HG02884 (cell line): ENCODE data around the gene FAM50A.

ENCODE experiments used
- ATAC-seq: cut with Tn5 transposase; IDR thresholded peaks from one replicate; pipeline ENCODE4 v1.9.1; 2021; ENCODE audit warnings: mild to moderate bottlenecking, moderate library complexity; ENCODE audit not compliant: unreplicated experiment

Gene FAM50A

DNA sequence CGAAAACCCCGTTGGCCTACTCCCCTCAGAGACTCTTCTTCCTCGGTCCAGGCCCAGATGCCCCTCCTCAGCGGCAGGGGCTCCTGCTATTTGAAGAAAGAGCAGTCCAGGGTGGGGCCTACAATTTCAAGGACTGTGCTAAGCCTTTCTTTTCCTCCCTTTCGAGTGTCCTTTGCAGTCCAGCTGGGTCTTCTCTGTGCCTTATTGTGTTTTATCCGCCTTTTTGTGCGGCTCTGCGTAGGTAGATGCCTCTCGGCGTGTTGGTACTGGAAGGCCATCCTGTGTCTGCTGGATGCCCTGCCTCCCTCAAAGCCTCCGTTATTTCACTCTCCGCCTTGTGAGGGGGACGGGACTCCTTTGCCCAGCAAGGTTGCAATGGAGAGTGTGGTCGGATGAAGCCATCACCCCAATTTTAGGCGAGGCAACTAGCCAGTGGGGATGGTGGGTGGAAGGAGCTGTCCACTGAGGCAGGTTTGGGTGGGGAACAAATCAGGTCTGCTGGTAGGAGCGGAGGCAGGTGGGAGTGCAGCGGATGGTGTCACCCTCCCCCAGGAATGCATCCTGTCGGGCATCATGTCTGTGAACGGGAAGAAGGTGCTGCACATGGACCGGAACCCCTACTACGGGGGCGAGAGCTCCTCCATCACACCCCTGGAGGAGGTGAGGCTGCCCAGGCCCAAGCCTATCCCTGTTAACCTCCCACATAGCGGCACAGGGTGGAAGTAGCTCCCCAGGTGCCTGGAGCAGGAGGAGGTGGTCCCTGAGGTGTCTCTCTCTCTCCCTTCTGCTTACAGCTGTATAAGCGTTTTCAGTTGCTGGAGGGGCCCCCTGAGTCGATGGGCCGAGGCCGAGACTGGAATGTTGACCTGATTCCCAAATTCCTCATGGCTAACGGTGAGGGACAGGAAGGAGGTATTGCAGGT is 5.7 kb upstream of the FAM50A start:
- ATAC-seq, result no peak

- no peak for ATAC-seq
Measured at GRCh38 chrX:154439841-154440240, 4.1 kb upstream of the FAM50A start.

- no peak for ATAC-seq
Measured at GRCh38 chrX:154440623-154441357, 3.2 kb upstream of the FAM50A start.

DNA sequence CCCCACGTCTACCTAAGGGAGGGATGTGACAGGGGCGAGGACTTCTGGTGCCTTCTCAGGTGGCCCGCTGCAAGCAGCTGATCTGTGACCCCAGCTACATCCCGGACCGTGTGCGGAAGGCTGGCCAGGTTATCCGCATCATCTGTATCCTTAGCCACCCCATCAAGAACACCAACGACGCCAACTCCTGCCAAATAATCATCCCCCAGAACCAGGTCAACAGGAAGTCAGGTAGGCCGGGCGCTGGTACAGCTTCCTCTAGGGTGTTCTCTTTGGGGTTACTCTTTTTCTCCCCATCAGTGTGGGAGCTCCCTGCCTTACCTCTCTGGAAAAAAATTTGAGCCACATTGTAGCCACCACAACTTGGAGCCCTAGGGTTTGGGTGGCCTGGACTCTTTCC is 2.4 kb upstream of the FAM50A start:
- no peak for ATAC-seq

DNA sequence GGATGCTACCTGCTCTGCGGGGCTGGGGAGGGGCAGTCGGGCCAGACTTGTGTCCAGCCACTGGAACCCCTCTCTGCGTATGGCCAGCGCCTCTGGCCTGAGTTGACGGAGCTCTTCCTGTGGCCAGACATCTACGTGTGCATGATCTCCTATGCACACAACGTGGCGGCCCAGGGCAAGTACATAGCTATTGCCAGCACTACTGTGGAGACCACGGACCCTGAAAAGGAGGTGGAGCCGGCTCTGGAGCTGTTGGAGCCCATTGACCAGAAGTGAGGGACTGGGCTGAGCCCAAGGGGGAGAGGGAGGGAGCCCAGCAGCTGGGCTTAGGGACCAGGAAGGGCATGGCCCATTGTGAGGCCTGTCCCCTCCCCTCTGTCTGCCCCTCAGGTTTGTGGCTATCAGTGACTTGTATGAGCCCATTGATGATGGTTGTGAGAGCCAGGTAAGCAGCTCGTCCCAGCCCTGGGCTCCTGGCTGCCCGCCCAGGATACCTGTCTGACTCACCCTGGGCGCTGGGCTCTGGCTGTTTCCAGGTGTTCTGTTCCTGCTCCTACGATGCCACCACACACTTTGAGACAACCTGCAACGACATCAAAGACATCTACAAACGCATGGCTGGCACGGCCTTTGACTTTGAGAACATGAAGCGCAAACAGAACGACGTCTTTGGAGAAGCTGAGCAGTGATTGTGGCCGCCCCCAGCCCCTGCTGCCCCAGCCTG is 1.8 kb upstream of the FAM50A start:
- no peak for ATAC-seq

- ATAC-seq, result no peak
Measured at GRCh38 chrX:154443479-154443910, 446 bp upstream of the FAM50A start.

DNA sequence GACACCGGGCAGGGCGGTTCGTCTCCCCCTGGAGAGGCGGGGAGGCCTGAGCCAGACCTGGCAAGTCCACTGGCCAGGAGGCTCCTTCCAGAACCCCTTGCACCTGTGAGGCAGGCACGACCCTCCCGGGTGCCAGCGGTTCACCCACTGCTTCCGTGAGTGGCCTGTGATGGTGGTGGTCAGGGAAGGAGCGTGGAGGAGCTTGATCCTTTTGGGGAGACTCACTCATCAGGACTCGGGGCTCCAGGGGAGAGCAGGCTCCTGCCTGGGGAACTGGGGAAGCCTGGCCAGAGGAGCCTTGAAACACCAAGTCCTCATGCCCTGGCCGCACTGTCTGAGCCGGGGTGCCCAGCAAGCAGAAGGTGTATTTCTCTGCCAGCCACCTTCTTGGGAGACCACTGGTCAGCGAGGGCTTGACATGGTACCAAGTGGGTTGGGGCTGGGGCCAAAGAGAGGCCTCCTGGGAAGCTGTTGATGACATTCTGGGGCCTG is 860 bp downstream of the FAM50A start:
- ATAC-seq, result no peak

GRCh38 chrX:154445776-154446175 is 1.8 kb downstream of the FAM50A start:
- no peak for ATAC-seq

GRCh38 chrX:154446430-154446829 is 2.5 kb downstream of the FAM50A start:
- no peak for ATAC-seq

DNA sequence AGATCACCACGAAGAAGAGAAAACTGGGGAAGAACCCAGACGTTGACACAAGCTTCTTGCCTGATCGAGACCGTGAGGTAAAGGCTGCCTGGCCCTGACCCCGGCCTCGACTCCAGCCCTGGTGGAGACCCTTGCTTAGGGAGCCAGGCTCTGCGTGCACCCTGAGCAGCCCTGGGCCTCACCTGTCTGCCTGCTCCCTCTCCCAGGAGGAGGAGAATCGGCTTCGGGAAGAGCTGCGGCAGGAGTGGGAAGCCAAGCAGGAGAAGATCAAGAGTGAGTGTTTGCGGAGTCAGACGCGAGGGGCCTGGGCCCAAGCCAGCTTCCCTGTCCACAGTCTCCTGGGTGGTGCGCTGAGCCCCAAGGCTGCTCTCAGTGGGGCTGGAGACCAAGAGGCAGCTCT is 4.5 kb downstream of the FAM50A start:
- no peak for ATAC-seq

- no peak for ATAC-seq
Measured at GRCh38 chrX:154449618-154450017, 5.7 kb downstream of the FAM50A start.

DNA sequence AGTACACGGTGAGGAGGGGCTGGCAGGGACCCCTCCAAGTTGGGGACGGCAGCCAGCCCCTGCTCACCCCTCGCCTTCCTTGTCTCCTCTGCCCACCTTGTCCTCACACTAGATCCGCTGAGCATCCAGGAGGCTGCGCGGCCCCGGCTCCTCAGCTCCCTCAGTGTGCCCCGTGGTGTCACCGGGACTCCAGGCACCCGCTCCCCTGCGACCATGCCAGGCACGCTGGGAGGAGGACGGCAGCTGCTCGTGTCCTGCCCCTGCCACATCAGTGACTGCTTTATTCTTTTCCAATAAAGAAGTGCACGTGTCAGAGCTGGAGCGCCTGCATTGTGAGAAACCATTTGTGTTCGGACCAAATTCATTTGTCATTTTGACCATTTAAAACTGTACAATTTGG is 6.4 kb downstream of the FAM50A start:
- no peak for ATAC-seq

DNA sequence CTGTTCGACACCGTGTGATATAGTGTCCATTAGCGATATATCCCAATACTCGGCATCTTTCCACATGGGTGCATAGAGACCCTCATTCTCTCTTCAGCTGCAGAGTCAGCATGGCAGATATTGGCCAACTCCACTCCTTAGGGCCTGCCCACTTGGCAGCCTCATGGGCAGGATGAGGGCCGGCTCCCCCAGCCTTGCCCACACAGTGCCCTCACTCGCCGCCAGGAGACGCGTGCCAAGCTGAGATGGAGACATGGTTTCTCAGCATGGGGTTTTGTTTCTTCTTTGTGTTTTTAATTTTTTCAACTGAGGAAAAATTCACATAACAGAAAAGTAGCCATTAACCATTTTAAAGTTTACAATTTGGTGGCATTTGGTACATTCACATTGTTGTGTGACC is 8.9 kb downstream of the FAM50A start:
- ATAC-seq, result no peak

- peak; percentile 54 for ATAC-seq
Measured at GRCh38 chrX:154457491-154458115, 13.7 kb downstream of the FAM50A start.

DNA sequence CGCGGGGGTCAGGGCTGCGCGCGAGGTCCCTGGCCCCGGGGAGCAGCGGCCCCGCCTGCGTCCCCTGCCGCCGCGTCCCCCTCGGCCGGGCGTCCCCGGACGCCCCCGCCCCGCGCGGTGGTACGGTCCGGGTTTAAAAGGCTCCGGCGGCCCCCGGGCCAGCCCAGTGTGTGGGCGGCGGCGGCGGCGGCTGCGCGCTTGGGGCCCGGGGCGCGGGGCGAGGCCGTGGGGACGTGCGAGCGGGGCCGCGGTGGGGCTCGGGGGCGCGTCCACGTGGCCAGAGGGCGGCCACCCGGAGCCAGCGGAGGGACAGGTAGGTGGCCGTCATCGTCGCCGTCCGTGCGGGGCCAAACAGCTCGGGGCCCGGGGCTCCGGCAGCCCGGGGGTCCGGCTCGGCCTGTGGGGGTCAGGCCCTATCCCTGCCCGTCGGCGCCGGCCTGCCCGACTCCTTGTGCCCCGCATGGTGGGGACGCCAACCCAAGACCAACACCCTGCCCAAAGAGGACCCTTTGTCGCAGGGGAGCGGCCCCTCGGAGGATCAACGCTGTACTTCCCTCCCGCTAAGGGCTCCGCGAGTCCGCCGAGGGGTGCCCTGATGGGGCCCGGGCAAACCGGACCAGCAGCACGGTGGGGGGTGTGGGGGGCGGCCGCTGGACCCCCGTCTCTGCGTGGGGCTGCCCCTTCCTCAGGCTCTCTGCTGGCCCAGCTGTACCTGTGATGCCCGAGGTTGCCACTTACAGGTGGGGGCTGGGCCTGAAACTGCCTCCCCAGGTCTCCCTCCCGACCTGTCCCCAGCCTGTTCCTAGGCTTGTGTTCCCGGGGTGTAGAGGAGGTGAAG is 14.4 kb downstream of the FAM50A start, which contains the start of gene PLXNA3:
Gene PLXNA3, plus strand, starts transcription at position 166 of the 838 bp plus-strand sequence. CDS start 1,903 bp downstream, outside the sequence.
- ATAC-seq, result peak; percentile 54

GRCh38 chrX:154458954-154459778 is 15.2 kb downstream of the FAM50A start:
- ATAC-seq, result no peak

DNA sequence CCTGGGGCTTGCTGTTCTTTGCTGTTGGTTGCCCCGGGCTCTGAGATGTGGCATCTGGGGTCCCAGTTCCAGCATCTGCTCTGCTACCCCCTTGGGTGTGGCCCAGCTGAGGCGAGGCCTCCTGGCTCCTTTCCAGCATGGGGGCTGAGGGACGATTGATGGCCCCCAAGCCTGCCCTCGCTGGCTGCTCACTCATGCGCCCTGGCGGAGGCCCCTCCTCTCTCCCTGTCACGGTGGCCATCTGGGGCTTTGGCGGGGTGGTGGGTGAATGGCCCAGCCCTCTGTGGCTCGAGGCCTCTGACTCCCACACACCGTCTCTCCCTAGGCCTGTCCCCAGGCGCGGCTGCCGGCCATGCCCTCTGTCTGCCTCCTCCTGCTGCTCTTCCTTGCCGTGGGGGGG is 15.9 kb downstream of the FAM50A start:
- no peak for ATAC-seq

- no peak for ATAC-seq
Measured at GRCh38 chrX:154460326-154460725, 16.4 kb downstream of the FAM50A start.

GRCh38 chrX:154462396-154462795 is 18.5 kb downstream of the FAM50A start:
- no peak for ATAC-seq
